Liver (tissue), 9 donors: Measurements from ENCODE around the gene PHTF2. TPM values are rescaled to one million over a fixed set of nuclear protein-coding genes. Genes with fewer than 3 reads are reported as not detected.

Experiments
- DNase-seq: peaks from one replicate; pipeline ENCODE4 v3.0.0-alpha.2; 2017; ENCODE audit warnings: low spot score
- H3K27ac ChIP-seq, 2 donors: one replicate each; pipeline ENCODE4 v1.7.0; 2013; ENCODE audit warnings: inconsistent platforms in 2 of 2, low read length in 2 of 2, control low read depth in 1 of 2, low read depth in 1 of 2, mild to moderate bottlenecking in 1 of 2
- H3K27me3 ChIP-seq, 4 donors: one replicate each; pipeline versions ENCODE4 v1.6.1 to v1.7.0; 2013; ENCODE audit warnings: low read length in 3 of 4, inconsistent platforms in 1 of 4, mild to moderate bottlenecking in 1 of 4, moderate library complexity in 1 of 4; ENCODE audit not compliant: control insufficient read depth in 4 of 4, insufficient read depth in 4 of 4
- H3K36me3 ChIP-seq, 4 donors: one replicate each; pipeline versions ENCODE4 v1.6.1 to v1.7.0; 2013; ENCODE audit warnings: low read length in 3 of 4, mild to moderate bottlenecking in 3 of 4, low read depth in 1 of 4, moderate library complexity in 1 of 4; ENCODE audit not compliant: control insufficient read depth in 4 of 4, insufficient read depth in 3 of 4
- H3K4me1 ChIP-seq, 4 donors: one replicate each; pipeline versions ENCODE4 v1.6.1 to v1.7.0; 2013; ENCODE audit warnings: low read length in 3 of 4, mild to moderate bottlenecking in 3 of 4, moderate library complexity in 1 of 4; ENCODE audit not compliant: control insufficient read depth in 4 of 4, insufficient read depth in 4 of 4
- H3K4me3 ChIP-seq, 3 donors: one replicate each; pipeline versions ENCODE4 v1.6.1 to v1.7.0; 2013; ENCODE audit warnings: low read length in 3 of 3, control low read depth in 1 of 3, low read depth in 1 of 3, mild to moderate bottlenecking in 1 of 3
- H3K9ac ChIP-seq, 2 donors: one replicate each; pipeline ENCODE4 v1.7.0; 2013; ENCODE audit warnings: low read length in 2 of 2, mild to moderate bottlenecking in 2 of 2, moderate library complexity in 2 of 2, control low read depth in 1 of 2, low read depth in 1 of 2
- H3K9me3 ChIP-seq, 4 donors: one replicate each; pipeline versions ENCODE4 v1.6.1 to v1.7.0; 2013; ENCODE audit warnings: low read length in 3 of 4; ENCODE audit not compliant: control insufficient read depth in 4 of 4
- ATF3 ChIP-seq: IDR thresholded peaks from 2 replicates; pipeline ENCODE4 v1.6.1; 2016; ENCODE audit warnings: antibody characterized with exemption
- EGR1 ChIP-seq, 2 donors: IDR thresholded peaks; 2 replicates each; pipeline ENCODE4 v1.6.1; 2016 to 2018; ENCODE audit warnings: antibody characterized with exemption in 2 of 2, low read depth in 2 of 2
- FOXA1 ChIP-seq: IDR thresholded peaks from 2 replicates; pipeline ENCODE4 v1.6.1; 2016; ENCODE audit warnings: antibody characterized with exemption
- FOXA2 ChIP-seq: IDR thresholded peaks from 2 replicates; pipeline ENCODE4 v1.6.1; 2016; ENCODE audit warnings: antibody characterized with exemption
- GABPA ChIP-seq, 2 donors: IDR thresholded peaks in 1 of 2; conservative IDR thresholded peaks in 1 of 2; 2 replicates each; pipeline ENCODE4 v1.6.1; 2016; ENCODE audit warnings: antibody characterized with exemption in 2 of 2, mild to moderate bottlenecking in 1 of 2, moderate library complexity in 1 of 2
- HNF4A ChIP-seq, 2 donors: conservative IDR thresholded peaks; 2 replicates each; pipeline ENCODE4 v1.6.1; 2016; ENCODE audit warnings: antibody characterized with exemption in 2 of 2, mild to moderate bottlenecking in 2 of 2
- HNF4G ChIP-seq: IDR thresholded peaks from 2 replicates; pipeline ENCODE4 v1.6.1; 2016; ENCODE audit warnings: antibody characterized with exemption
- JUND ChIP-seq, 2 donors: IDR thresholded peaks; 2 replicates each; pipeline ENCODE4 v1.6.1; 2016; ENCODE audit warnings: antibody characterized with exemption in 2 of 2
- NR2F2 ChIP-seq: IDR thresholded peaks from 2 replicates; pipeline ENCODE4 v1.6.1; 2016; ENCODE audit warnings: antibody characterized with exemption
- RAD21 ChIP-seq, 2 donors: IDR thresholded peaks; 2 replicates each; pipeline ENCODE4 v1.6.1; 2016; ENCODE audit warnings: antibody characterized with exemption in 2 of 2, mild to moderate bottlenecking in 2 of 2
- RXRA ChIP-seq, 2 donors: IDR thresholded peaks; 2 replicates each; pipeline ENCODE4 v1.6.1; 2017 to 2018; ENCODE audit warnings: antibody characterized with exemption in 2 of 2, mild to moderate bottlenecking in 1 of 2
- SP1 ChIP-seq: IDR thresholded peaks from 2 replicates; pipeline ENCODE4 v1.6.1; 2018; ENCODE audit warnings: antibody characterized with exemption, mild to moderate bottlenecking
- TAF1 ChIP-seq: conservative IDR thresholded peaks from 2 replicates; pipeline ENCODE4 v1.6.1; 2016; ENCODE audit warnings: antibody characterized with exemption, mild to moderate bottlenecking
- YY1 ChIP-seq: IDR thresholded peaks from 2 replicates; pipeline ENCODE4 v1.6.1; 2016; ENCODE audit warnings: antibody characterized with exemption, mild to moderate bottlenecking
- WGBS: extraction: QIAGEN DNeasy Blood & Tissue Kit; methylation state at CpG from one replicate; pipeline ENCODE4 v1.1.7; 2013; 5-methylcytosine and 5-hydroxymethylcytosine counted together
- polyA plus RNA-seq, 2 donors: library from polyadenylated mRNA; stranded (reverse) in 1 of 2; unstranded in 1 of 2; fragments of 200-250 nt in 1 of 2; fragments of >200 nt in 1 of 2; fragmentation: Nextera tagmentation in 1 of 2; extraction: Ambion mirVana in 1 of 2; gene quantifications; one replicate each; pipeline versions ENCODE4 v1.2.1 to v1.2.3, GENCODE V29; 2013 to 2015
- total RNA-seq, 2 donors: library from RNA; depleted of rRNA; stranded (reverse); fragments of >200 nt; gene quantifications; one replicate each; pipeline ENCODE4 v1.2.3, GENCODE V29; 2014
- TF ChIP-seq, protein P1 (sequence below): fragments of 150-350 bp; IDR thresholded peaks from 2 replicates; pipeline ENCODE4 v1.5.1; 2017; ENCODE audit warnings: improper control_type of control experiment, low read depth, low read length; ENCODE audit not compliant: missing input control
- TF ChIP-seq, protein P2 (sequence below): IDR thresholded peaks from 2 replicates; pipeline ENCODE4 v1.6.1; 2016; ENCODE audit warnings: antibody characterized with exemption
- TF ChIP-seq, protein P3 (sequence below): IDR thresholded peaks from 2 replicates; pipeline ENCODE4 v1.6.1; 2016; ENCODE audit warnings: antibody characterized with exemption
- TF ChIP-seq, protein P4 (sequence below): IDR thresholded peaks from 2 replicates; pipeline ENCODE4 v1.6.1; 2016; ENCODE audit warnings: antibody characterized with exemption, mild to moderate bottlenecking
- donor health status: healthy.
- donor health status: healthy.
- donor health status: healthy.
- donor health status: healthy.
- donor health status: healthy.

The PHTF2 gene
- total and polyA plus RNA-seq, 4 donors: 2.2 to 7.3 (median 4.7) TPM

GRCh38 chr7:77942431-77942830, 143.9 kb downstream of the PHTF2 start:
- no peak overlapping the region for H3K4me3 ChIP-seq
- H3K27ac ChIP-seq: no peak overlapping the region
- WGBS: 92% methylated on average over 4 of the region's 4 CpGs
- H3K9ac ChIP-seq: no peak overlapping the region
- TF ChIP-seq, protein P1, sequence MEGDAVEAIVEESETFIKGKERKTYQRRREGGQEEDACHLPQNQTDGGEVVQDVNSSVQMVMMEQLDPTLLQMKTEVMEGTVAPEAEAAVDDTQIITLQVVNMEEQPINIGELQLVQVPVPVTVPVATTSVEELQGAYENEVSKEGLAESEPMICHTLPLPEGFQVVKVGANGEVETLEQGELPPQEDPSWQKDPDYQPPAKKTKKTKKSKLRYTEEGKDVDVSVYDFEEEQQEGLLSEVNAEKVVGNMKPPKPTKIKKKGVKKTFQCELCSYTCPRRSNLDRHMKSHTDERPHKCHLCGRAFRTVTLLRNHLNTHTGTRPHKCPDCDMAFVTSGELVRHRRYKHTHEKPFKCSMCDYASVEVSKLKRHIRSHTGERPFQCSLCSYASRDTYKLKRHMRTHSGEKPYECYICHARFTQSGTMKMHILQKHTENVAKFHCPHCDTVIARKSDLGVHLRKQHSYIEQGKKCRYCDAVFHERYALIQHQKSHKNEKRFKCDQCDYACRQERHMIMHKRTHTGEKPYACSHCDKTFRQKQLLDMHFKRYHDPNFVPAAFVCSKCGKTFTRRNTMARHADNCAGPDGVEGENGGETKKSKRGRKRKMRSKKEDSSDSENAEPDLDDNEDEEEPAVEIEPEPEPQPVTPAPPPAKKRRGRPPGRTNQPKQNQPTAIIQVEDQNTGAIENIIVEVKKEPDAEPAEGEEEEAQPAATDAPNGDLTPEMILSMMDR: no peak
- TF ChIP-seq HNF4A (conservative IDR thresholded peaks at IDR 0.05): no peak
- TF ChIP-seq YY1: no peak
- TF ChIP-seq GABPA (IDR thresholded peaks at IDR 0.05 in 1 of 2, conservative IDR thresholded peaks at IDR 0.05 in 1 of 2): no peak
- no peaks in the 10 kb centered on the region for H3K9me3 ChIP-seq
- no peaks in the 10 kb centered on the region for H3K27me3 ChIP-seq
- H3K36me3 ChIP-seq: no peaks in the 10 kb centered on the region
- H3K4me1 ChIP-seq: no peaks in the 10 kb centered on the region
- DNase-seq: no peak

- no peaks in the 10 kb centered on the region for H3K36me3 ChIP-seq
- H3K27me3 ChIP-seq: no peaks in the 10 kb centered on the region
- TF ChIP-seq HNF4A (conservative IDR thresholded peaks at IDR 0.05) (no peak), ATF3 (no peak), TAF1 (no peak), RXRA (IDR thresholded peaks at IDR 0.05) (no peak), FOXA2 (no peak), NR2F2 (no peak), SP1 (no peak), YY1 (no peak), RAD21 (IDR thresholded peaks at IDR 0.05) (no peak), GABPA (IDR thresholded peaks at IDR 0.05 in 1 of 2, conservative IDR thresholded peaks at IDR 0.05 in 1 of 2) (no peak), EGR1 (IDR thresholded peaks at IDR 0.05; ENCODE audit: low read depth in 2 of 2) (no peak), JUND (IDR thresholded peaks at IDR 0.05) (no peak), FOXA1 (no peak), HNF4G (no peak)
- TF ChIP-seq, protein P2, sequence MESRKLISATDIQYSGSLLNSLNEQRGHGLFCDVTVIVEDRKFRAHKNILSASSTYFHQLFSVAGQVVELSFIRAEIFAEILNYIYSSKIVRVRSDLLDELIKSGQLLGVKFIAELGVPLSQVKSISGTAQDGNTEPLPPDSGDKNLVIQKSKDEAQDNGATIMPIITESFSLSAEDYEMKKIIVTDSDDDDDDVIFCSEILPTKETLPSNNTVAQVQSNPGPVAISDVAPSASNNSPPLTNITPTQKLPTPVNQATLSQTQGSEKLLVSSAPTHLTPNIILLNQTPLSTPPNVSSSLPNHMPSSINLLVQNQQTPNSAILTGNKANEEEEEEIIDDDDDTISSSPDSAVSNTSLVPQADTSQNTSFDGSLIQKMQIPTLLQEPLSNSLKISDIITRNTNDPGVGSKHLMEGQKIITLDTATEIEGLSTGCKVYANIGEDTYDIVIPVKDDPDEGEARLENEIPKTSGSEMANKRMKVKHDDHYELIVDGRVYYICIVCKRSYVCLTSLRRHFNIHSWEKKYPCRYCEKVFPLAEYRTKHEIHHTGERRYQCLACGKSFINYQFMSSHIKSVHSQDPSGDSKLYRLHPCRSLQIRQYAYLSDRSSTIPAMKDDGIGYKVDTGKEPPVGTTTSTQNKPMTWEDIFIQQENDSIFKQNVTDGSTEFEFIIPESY: no peak
- TF ChIP-seq, protein P3, sequence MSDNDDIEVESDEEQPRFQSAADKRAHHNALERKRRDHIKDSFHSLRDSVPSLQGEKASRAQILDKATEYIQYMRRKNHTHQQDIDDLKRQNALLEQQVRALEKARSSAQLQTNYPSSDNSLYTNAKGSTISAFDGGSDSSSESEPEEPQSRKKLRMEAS: no peak
- TF ChIP-seq, protein P1: no peak
- TF ChIP-seq, protein P4, sequence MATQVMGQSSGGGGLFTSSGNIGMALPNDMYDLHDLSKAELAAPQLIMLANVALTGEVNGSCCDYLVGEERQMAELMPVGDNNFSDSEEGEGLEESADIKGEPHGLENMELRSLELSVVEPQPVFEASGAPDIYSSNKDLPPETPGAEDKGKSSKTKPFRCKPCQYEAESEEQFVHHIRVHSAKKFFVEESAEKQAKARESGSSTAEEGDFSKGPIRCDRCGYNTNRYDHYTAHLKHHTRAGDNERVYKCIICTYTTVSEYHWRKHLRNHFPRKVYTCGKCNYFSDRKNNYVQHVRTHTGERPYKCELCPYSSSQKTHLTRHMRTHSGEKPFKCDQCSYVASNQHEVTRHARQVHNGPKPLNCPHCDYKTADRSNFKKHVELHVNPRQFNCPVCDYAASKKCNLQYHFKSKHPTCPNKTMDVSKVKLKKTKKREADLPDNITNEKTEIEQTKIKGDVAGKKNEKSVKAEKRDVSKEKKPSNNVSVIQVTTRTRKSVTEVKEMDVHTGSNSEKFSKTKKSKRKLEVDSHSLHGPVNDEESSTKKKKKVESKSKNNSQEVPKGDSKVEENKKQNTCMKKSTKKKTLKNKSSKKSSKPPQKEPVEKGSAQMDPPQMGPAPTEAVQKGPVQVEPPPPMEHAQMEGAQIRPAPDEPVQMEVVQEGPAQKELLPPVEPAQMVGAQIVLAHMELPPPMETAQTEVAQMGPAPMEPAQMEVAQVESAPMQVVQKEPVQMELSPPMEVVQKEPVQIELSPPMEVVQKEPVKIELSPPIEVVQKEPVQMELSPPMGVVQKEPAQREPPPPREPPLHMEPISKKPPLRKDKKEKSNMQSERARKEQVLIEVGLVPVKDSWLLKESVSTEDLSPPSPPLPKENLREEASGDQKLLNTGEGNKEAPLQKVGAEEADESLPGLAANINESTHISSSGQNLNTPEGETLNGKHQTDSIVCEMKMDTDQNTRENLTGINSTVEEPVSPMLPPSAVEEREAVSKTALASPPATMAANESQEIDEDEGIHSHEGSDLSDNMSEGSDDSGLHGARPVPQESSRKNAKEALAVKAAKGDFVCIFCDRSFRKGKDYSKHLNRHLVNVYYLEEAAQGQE: no peak
- H3K27ac ChIP-seq: no peak overlapping the region
- DNase-seq: no peak
- no peaks in the 10 kb centered on the region for H3K9me3 ChIP-seq
- H3K4me1 ChIP-seq: no peaks in the 10 kb centered on the region
- no peak overlapping the region for H3K4me3 ChIP-seq
- 91% methylated on average over 9 of the region's 9 CpGs for WGBS
- H3K9ac ChIP-seq: no peak overlapping the region
These were observed 145.9 kb downstream of the PHTF2 start for GRCh38 chr7:77944183-77945182.
